WTC11 (cell line): ENCODE measurements around the gene HRAS. TPM values are rescaled to one million over a fixed set of nuclear protein-coding genes. Genes with fewer than 3 reads are reported as not detected.

Experiments used
- ATAC-seq: fragments of 200-7000 bp; cut with Tn5 transposase; 2 replicates; pipeline ENCODE4 v1.10.0; 2021; ENCODE audit warnings: mild to moderate bottlenecking, moderate library complexity
- CTCF ChIA-PET: fragments of 300-600 bp; sonication (Branson Sonifier 250); formaldehyde crosslinking; loops from one replicate; lab custom pipeline; 2021; ENCODE audit warnings: antibody characterized with exemption; lab: Charles Lee
- POLR2A ChIA-PET: fragments of 350-600 bp; sonication (Branson Sonifier 250); formaldehyde crosslinking; loops from one replicate; lab custom pipeline; 2021; ENCODE audit warnings: antibody characterized with exemption; lab: Charles Lee
- DNase-seq: peaks from one replicate; pipeline ENCODE4 v3.0.0; 2021; ENCODE audit warnings: low spot score
- H3K27ac Mint-ChIP-seq: 2 replicates; pipeline ENCODE4 v1.8.0; 2021; ENCODE audit warnings: mixed read lengths
- H3K27me3 Mint-ChIP-seq: 2 replicates; pipeline ENCODE4 v1.8.0; 2021; ENCODE audit warnings: low read depth, mild to moderate bottlenecking, moderate library complexity, mixed read lengths
- H3K36me3 Mint-ChIP-seq: 2 replicates; pipeline ENCODE4 v1.8.0; 2021; ENCODE audit warnings: mixed read lengths
- H3K4me1 Mint-ChIP-seq: 2 replicates; pipeline ENCODE4 v1.8.0; 2022; ENCODE audit warnings: mixed read lengths
- H3K4me3 Mint-ChIP-seq: 2 replicates; pipeline ENCODE4 v1.8.0; 2021; ENCODE audit warnings: mild to moderate bottlenecking, moderate library complexity, mixed read lengths
- H3K9me3 Mint-ChIP-seq: 2 replicates; pipeline ENCODE4 v1.8.0; 2021; ENCODE audit warnings: mixed read lengths
- ETV6 ChIP-seq: sonication (generic); formaldehyde crosslinking; IDR thresholded peaks from 2 replicates; pipeline ENCODE4 v1.8.1; 2022; ENCODE audit warnings: mild to moderate bottlenecking, missing genetic modification reagents
- FOXK1 ChIP-seq: sonication (generic); formaldehyde crosslinking; IDR thresholded peaks from 2 replicates; pipeline ENCODE4 v1.8.0; 2022; ENCODE audit warnings: mild to moderate bottlenecking, moderate library complexity, missing genetic modification reagents
- FOXP1 ChIP-seq: sonication (generic); formaldehyde crosslinking; IDR thresholded peaks from 2 replicates; pipeline ENCODE4 v1.8.0; 2022; ENCODE audit warnings: missing genetic modification reagents, mild to moderate bottlenecking, moderate library complexity, borderline replicate concordance
- GABPB1 ChIP-seq: sonication (generic); formaldehyde crosslinking; IDR thresholded peaks from 2 replicates; pipeline ENCODE4 v1.8.1; 2023; ENCODE audit warnings: mild to moderate bottlenecking, missing genetic modification reagents
- MYBL2 ChIP-seq: sonication (generic); formaldehyde crosslinking; IDR thresholded peaks from 2 replicates; pipeline ENCODE4 v1.8.1; 2023; ENCODE audit warnings: mild to moderate bottlenecking, moderate library complexity, missing genetic modification reagents
- NR2C2 ChIP-seq: sonication (generic); formaldehyde crosslinking; IDR thresholded peaks from 2 replicates; pipeline ENCODE4 v1.8.0; 2022; ENCODE audit warnings: mild to moderate bottlenecking, missing genetic modification reagents
- NR3C1 ChIP-seq: sonication (generic); formaldehyde crosslinking; conservative IDR thresholded peaks from 2 replicates; pipeline ENCODE4 v1.8.1; 2023; ENCODE audit warnings: low read depth, mild to moderate bottlenecking, missing genetic modification reagents
- SP1 ChIP-seq: sonication (generic); formaldehyde crosslinking; conservative IDR thresholded peaks from 2 replicates; pipeline ENCODE4 v1.8.1; 2022; ENCODE audit warnings: missing genetic modification reagents
- ZNF219 ChIP-seq: sonication (generic); formaldehyde crosslinking; IDR thresholded peaks from 2 replicates; pipeline ENCODE4 v1.8.0; 2023; ENCODE audit warnings: missing genetic modification reagents, mild to moderate bottlenecking, borderline replicate concordance
- ZNF416 ChIP-seq: fragments of 250-450 bp; sonication (Bioruptor Pico); IDR thresholded peaks from 2 replicates; pipeline ENCODE4 v1.9.0; 2021; ENCODE audit warnings: mild to moderate bottlenecking, inconsistent platforms
- total RNA-seq: library from RNA; stranded (reverse); gene quantifications from 3 replicates; pipeline ENCODE4 v1.2.3, GENCODE V29; 2021
- TF ChIP-seq, protein P1 (sequence below): sonication (generic); formaldehyde crosslinking; IDR thresholded peaks from 2 replicates; pipeline ENCODE4 v1.8.1; 2023; ENCODE audit warnings: mild to moderate bottlenecking, missing genetic modification reagents
- TF ChIP-seq, protein P2 (sequence below): sonication (generic); formaldehyde crosslinking; IDR thresholded peaks from 2 replicates; pipeline ENCODE4 v1.8.0; 2022; ENCODE audit warnings: mild to moderate bottlenecking, missing genetic modification reagents
- TF ChIP-seq, protein P3 (sequence below): sonication (generic); formaldehyde crosslinking; IDR thresholded peaks from 2 replicates; pipeline ENCODE4 v1.8.1; 2022; ENCODE audit warnings: mild to moderate bottlenecking, moderate library complexity, missing genetic modification reagents
- TF ChIP-seq, protein P4 (sequence below): sonication (generic); formaldehyde crosslinking; IDR thresholded peaks from 2 replicates; pipeline ENCODE4 v1.8.1; 2022; ENCODE audit warnings: low read depth, mild to moderate bottlenecking, moderate library complexity, missing genetic modification reagents, borderline replicate concordance
- TF ChIP-seq, protein P5 (sequence below): sonication (generic); formaldehyde crosslinking; IDR thresholded peaks from 2 replicates; pipeline ENCODE4 v1.8.0; 2022; ENCODE audit warnings: mild to moderate bottlenecking, missing genetic modification reagents
- TF ChIP-seq, protein P6 (sequence below): sonication (generic); formaldehyde crosslinking; IDR thresholded peaks from 2 replicates; pipeline ENCODE4 v1.8.0; 2022; ENCODE audit warnings: mild to moderate bottlenecking, missing genetic modification reagents
- TF ChIP-seq, protein P7 (sequence below): sonication (generic); formaldehyde crosslinking; IDR thresholded peaks from 2 replicates; pipeline ENCODE4 v1.8.0; 2023; ENCODE audit warnings: missing genetic modification reagents, mild to moderate bottlenecking, borderline replicate concordance

The HRAS gene
- total RNA-seq, 1 experiment from 2014 or later: 62.4 TPM

DNA sequence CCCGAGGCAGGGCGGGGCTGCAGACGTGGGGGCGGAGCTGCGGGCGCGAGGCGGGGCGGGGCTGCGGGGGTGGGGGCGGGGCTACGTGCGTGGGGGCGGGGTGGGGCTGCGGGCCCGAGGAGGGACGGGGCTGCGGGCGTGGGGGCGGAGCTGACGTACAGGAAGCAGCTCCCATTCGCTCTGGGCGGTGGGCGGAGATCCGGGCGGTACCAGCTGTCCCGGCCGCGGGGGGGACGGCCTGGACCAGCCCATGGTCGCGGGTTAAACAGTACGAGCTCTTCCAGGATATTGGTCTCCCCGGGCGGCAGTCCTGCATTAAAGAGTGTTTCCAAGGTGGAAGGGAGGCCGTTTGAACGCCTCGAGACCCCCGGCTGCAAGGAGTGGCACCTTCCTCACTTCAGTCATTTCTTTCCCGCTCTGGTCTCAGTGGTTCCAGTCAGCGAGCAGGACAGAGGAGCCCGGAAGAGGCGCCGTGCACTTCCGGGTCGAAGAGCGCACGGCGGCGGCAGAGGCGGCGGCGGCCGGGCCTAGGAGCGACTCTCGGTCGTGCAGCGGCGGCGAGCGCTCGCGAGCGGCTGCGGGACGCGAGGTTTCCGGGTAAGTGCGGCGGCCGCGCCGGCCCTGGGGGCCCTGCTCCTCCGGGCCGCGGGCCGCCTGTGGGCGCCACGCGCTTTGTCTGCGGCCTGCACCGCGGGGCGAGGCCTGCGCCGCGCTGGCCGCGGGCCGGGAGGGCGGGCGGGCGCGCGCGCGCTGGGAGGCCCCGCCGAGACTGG, 40.8 kb upstream of the HRAS start, which contains the start of gene PHRF1:
Gene PHRF1, plus strand, starts transcription at position 475 of the 773 bp plus-strand sequence. CDS start 5,043 bp downstream, outside the sequence.
- H3K36me3 Mint-ChIP-seq: 0 out of 2 replicates have a peak, but pooled peaks cover 5% of the 10 kb centered on the region

More for the DNA sequence above, 40.8 kb upstream of the HRAS start, which contains the start of gene PHRF1:
- H3K4me1 Mint-ChIP-seq: peaks cover 35% of the 10 kb centered on the region
- ATAC-seq: peak; percentile 85
- TF ChIP-seq, protein P1, sequence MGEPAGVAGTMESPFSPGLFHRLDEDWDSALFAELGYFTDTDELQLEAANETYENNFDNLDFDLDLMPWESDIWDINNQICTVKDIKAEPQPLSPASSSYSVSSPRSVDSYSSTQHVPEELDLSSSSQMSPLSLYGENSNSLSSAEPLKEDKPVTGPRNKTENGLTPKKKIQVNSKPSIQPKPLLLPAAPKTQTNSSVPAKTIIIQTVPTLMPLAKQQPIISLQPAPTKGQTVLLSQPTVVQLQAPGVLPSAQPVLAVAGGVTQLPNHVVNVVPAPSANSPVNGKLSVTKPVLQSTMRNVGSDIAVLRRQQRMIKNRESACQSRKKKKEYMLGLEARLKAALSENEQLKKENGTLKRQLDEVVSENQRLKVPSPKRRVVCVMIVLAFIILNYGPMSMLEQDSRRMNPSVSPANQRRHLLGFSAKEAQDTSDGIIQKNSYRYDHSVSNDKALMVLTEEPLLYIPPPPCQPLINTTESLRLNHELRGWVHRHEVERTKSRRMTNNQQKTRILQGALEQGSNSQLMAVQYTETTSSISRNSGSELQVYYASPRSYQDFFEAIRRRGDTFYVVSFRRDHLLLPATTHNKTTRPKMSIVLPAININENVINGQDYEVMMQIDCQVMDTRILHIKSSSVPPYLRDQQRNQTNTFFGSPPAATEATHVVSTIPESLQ: no peak
- TF ChIP-seq SP1 (peak; percentile 83), MYBL2 (no peak), ZNF219 (no peak), NR3C1 (CRISPR knock-in tag) (0 out of 2 replicates have a peak, but pooled peaks have one; percentile 24), FOXK1 (peak; percentile 71; the same call in 1 of the 2 replicates), FOXP1 (CRISPR knock-in tag) (0 out of 2 replicates have a peak, but pooled peaks have one; percentile 19), ETV6 (peak; percentile 32; the same call in 1 of the 2 replicates), ZNF416 (CRISPR knock-in tag) (0 out of 2 replicates have a peak, but pooled peaks have one; percentile 46), GABPB1 (peak; percentile 67), NR2C2 (CRISPR knock-in tag) (peak; percentile 90)
- TF ChIP-seq, protein P2, sequence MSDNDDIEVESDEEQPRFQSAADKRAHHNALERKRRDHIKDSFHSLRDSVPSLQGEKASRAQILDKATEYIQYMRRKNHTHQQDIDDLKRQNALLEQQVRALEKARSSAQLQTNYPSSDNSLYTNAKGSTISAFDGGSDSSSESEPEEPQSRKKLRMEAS: 0 out of 2 replicates have a peak, but pooled peaks have one; percentile 6
- TF ChIP-seq, protein P3, sequence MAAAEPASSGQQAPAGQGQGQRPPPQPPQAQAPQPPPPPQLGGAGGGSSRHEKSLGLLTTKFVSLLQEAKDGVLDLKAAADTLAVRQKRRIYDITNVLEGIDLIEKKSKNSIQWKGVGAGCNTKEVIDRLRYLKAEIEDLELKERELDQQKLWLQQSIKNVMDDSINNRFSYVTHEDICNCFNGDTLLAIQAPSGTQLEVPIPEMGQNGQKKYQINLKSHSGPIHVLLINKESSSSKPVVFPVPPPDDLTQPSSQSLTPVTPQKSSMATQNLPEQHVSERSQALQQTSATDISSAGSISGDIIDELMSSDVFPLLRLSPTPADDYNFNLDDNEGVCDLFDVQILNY (CRISPR knock-in tag): peak; percentile 55; the same call in 1 of the 2 replicates
- TF ChIP-seq, protein P4, sequence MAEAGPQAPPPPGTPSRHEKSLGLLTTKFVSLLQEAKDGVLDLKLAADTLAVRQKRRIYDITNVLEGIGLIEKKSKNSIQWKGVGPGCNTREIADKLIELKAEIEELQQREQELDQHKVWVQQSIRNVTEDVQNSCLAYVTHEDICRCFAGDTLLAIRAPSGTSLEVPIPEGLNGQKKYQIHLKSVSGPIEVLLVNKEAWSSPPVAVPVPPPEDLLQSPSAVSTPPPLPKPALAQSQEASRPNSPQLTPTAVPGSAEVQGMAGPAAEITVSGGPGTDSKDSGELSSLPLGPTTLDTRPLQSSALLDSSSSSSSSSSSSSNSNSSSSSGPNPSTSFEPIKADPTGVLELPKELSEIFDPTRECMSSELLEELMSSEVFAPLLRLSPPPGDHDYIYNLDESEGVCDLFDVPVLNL: peak; percentile 60; the same call in 1 of the 2 replicates
- TF ChIP-seq, protein P5, sequence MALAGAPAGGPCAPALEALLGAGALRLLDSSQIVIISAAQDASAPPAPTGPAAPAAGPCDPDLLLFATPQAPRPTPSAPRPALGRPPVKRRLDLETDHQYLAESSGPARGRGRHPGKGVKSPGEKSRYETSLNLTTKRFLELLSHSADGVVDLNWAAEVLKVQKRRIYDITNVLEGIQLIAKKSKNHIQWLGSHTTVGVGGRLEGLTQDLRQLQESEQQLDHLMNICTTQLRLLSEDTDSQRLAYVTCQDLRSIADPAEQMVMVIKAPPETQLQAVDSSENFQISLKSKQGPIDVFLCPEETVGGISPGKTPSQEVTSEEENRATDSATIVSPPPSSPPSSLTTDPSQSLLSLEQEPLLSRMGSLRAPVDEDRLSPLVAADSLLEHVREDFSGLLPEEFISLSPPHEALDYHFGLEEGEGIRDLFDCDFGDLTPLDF (CRISPR knock-in tag): no peak
- TF ChIP-seq, protein P6, sequence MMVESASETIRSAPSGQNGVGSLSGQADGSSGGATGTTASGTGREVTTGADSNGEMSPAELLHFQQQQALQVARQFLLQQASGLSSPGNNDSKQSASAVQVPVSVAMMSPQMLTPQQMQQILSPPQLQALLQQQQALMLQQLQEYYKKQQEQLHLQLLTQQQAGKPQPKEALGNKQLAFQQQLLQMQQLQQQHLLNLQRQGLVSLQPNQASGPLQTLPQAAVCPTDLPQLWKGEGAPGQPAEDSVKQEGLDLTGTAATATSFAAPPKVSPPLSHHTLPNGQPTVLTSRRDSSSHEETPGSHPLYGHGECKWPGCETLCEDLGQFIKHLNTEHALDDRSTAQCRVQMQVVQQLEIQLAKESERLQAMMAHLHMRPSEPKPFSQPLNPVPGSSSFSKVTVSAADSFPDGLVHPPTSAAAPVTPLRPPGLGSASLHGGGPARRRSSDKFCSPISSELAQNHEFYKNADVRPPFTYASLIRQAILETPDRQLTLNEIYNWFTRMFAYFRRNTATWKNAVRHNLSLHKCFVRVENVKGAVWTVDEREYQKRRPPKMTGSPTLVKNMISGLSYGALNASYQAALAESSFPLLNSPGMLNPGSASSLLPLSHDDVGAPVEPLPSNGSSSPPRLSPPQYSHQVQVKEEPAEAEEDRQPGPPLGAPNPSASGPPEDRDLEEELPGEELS: peak; percentile 69; the same call in 1 of the 2 replicates
- TF ChIP-seq, protein P7, sequence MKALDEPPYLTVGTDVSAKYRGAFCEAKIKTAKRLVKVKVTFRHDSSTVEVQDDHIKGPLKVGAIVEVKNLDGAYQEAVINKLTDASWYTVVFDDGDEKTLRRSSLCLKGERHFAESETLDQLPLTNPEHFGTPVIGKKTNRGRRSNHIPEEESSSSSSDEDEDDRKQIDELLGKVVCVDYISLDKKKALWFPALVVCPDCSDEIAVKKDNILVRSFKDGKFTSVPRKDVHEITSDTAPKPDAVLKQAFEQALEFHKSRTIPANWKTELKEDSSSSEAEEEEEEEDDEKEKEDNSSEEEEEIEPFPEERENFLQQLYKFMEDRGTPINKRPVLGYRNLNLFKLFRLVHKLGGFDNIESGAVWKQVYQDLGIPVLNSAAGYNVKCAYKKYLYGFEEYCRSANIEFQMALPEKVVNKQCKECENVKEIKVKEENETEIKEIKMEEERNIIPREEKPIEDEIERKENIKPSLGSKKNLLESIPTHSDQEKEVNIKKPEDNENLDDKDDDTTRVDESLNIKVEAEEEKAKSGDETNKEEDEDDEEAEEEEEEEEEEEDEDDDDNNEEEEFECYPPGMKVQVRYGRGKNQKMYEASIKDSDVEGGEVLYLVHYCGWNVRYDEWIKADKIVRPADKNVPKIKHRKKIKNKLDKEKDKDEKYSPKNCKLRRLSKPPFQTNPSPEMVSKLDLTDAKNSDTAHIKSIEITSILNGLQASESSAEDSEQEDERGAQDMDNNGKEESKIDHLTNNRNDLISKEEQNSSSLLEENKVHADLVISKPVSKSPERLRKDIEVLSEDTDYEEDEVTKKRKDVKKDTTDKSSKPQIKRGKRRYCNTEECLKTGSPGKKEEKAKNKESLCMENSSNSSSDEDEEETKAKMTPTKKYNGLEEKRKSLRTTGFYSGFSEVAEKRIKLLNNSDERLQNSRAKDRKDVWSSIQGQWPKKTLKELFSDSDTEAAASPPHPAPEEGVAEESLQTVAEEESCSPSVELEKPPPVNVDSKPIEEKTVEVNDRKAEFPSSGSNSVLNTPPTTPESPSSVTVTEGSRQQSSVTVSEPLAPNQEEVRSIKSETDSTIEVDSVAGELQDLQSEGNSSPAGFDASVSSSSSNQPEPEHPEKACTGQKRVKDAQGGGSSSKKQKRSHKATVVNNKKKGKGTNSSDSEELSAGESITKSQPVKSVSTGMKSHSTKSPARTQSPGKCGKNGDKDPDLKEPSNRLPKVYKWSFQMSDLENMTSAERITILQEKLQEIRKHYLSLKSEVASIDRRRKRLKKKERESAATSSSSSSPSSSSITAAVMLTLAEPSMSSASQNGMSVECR (CRISPR knock-in tag): 0 out of 2 replicates have a peak, but pooled peaks have one; percentile 44
- no peaks in the 10 kb centered on the region for H3K9me3 Mint-ChIP-seq
- ChIA-PET POLR2A (interaction anchor here (0.7 to 1.5 kb wide), 8 partner anchors 9 to 119 kb away, joined by 3 to 5 read pairs (median 3); partner anchors contain the start of gene DEAF1), CTCF (interaction anchor here (0.6 to 2.0 kb wide), 15 partner anchors 10 to 369 kb away, joined by 3 to 29 read pairs (median 3); partner anchors contain the start of genes BET1L, CEND1, IRF7 and PNPLA2)
- peak within 1 kb of the TSS; percentile 94 for H3K4me3 Mint-ChIP-seq
- peak within 1 kb of the TSS; percentile 100 for H3K27ac Mint-ChIP-seq
- peak; percentile 95 for DNase-seq
- H3K27me3 Mint-ChIP-seq: peaks cover 22% of the 10 kb centered on the region
